ENCODE data around the gene STON1.
"Not testable (repeated sequence)": the region's sequence is repeated elsewhere in the genome, so short reads cannot be mapped to it uniquely, and the experiment has no call there.

Gene STON1

GRCh38 chr2:48529194-48529593 is 760 bp upstream of the STON1 start:
- no peak for DNase-seq (ENCODE audit: low spot score)

GRCh38 chr2:48529676-48530032 is 300 bp upstream of the STON1 start:
- DNase-seq (ENCODE audit: low spot score) = no peak

GRCh38 chr2:48531141-48531648 is 1.2 kb downstream of the STON1 start:
- no peak for DNase-seq (ENCODE audit: low spot score)

GRCh38 chr2:48532174-48532573 is 2.2 kb downstream of the STON1 start:
- DNase-seq (ENCODE audit: low spot score) = no peak

GRCh38 chr2:48532824-48533223 is 2.9 kb downstream of the STON1 start:
- no peak for DNase-seq (ENCODE audit: low spot score)

- no peak for DNase-seq (ENCODE audit: low spot score)
Observed at GRCh38 chr2:48534781-48535180, 4.8 kb downstream of the STON1 start.

GRCh38 chr2:48540237-48540935 is 10.4 kb downstream of the STON1 start:
- DNase-seq (ENCODE audit: low spot score) = no peak

GRCh38 chr2:48541666-48542389 is 11.9 kb downstream of the STON1 start:
- DNase-seq (ENCODE audit: low spot score) = no peak

- DNase-seq (ENCODE audit: low spot score) = no peak
Observed at GRCh38 chr2:48543895-48544294, 13.9 kb downstream of the STON1 start.

- DNase-seq (ENCODE audit: low spot score) = no peak
Observed at GRCh38 chr2:48545244-48545643, 15.3 kb downstream of the STON1 start.

GRCh38 chr2:48548840-48549239 is 18.9 kb downstream of the STON1 start:
- DNase-seq (ENCODE audit: low spot score) = no peak

GRCh38 chr2:48549972-48550371 is 20.0 kb downstream of the STON1 start:
- no peak for DNase-seq (ENCODE audit: low spot score)

GRCh38 chr2:48551548-48551947 is 21.6 kb downstream of the STON1 start:
- no peak for DNase-seq (ENCODE audit: low spot score)

- DNase-seq (ENCODE audit: low spot score) = not testable (repeated sequence)
Observed at GRCh38 chr2:48555071-48555470, 25.1 kb downstream of the STON1 start.

- no peak for DNase-seq (ENCODE audit: low spot score)
Observed at GRCh38 chr2:48558456-48558855, 28.5 kb downstream of the STON1 start.

GRCh38 chr2:48560546-48561209 is 30.7 kb downstream of the STON1 start:
- DNase-seq (ENCODE audit: low spot score) = no peak

- DNase-seq (ENCODE audit: low spot score) = no peak
Observed at GRCh38 chr2:48562281-48562680, 32.3 kb downstream of the STON1 start.

- no peak for DNase-seq (ENCODE audit: low spot score)
Observed at GRCh38 chr2:48566592-48567310, 36.8 kb downstream of the STON1 start.

- DNase-seq (ENCODE audit: low spot score) = no peak
Observed at GRCh38 chr2:48567671-48568070, 37.7 kb downstream of the STON1 start.

- no peak for DNase-seq (ENCODE audit: low spot score)
Observed at GRCh38 chr2:48568547-48568946, 38.6 kb downstream of the STON1 start.

- DNase-seq (ENCODE audit: low spot score) = no peak
Observed at GRCh38 chr2:48569433-48569832, 39.5 kb downstream of the STON1 start.

- DNase-seq (ENCODE audit: low spot score) = no peak
Observed at GRCh38 chr2:48572816-48573215, 42.9 kb downstream of the STON1 start.

Data from kidney capillary endothelial cell (primary cell).